GM12878 (cell line): ENCODE data around the gene PCGF1.

Experiments
- CEBPB ChIP-seq, 2 experiments: fragments of 150-350 bp in 1 of 2; IDR thresholded peaks; 2 replicates each; pipeline ENCODE4 v1.6.1; 2012 to 2014; ENCODE audit warnings: low read depth in 2 of 2, low read length in 2 of 2, borderline replicate concordance in 1 of 2, inconsistent platforms in 1 of 2
- EED ChIP-seq: sonication (generic); IDR thresholded peaks from 2 replicates; pipeline ENCODE4 v1.6.1; 2016; ENCODE audit warnings: antibody characterized with exemption, low read depth
- ETV6 ChIP-seq, 2 experiments: fragments of 450-650 bp in 1 of 2; IDR thresholded peaks in 1 of 2; conservative IDR thresholded peaks in 1 of 2; 2 replicates each; pipeline ENCODE4 v1.6.1; 2014; ENCODE audit warnings: antibody characterized with exemption in 1 of 2, borderline replicate concordance in 1 of 2, low read depth in 1 of 2, mild to moderate bottlenecking in 1 of 2, moderate library complexity in 1 of 2
- EZH2 ChIP-seq: IDR thresholded peaks from 2 replicates; pipeline ENCODE4 v1.6.1; 2012; ENCODE audit warnings: low read depth, mild to moderate bottlenecking, control low read depth, inconsistent platforms, low read length, borderline replicate concordance; ENCODE audit not compliant: control insufficient read depth
- NRF1 ChIP-seq: conservative IDR thresholded peaks from 2 replicates; pipeline ENCODE4 v1.6.1; 2011; ENCODE audit warnings: mild to moderate bottlenecking, low read depth, low read length, improper control_type of control experiment
- POLR2A ChIP-seq: IDR thresholded peaks from 2 replicates; pipeline ENCODE4 v1.6.1; 2011; ENCODE audit warnings: low read depth, mild to moderate bottlenecking, low read length
- SRF ChIP-seq, 2 experiments: IDR thresholded peaks; 2 replicates each; pipeline ENCODE4 v1.6.1; 2011; ENCODE audit warnings: low read depth in 2 of 2, low read length in 2 of 2, mild to moderate bottlenecking in 1 of 2, moderate library complexity in 1 of 2
- TF ChIP-seq, protein P1 (sequence below), 3 experiments: IDR thresholded peaks in 2 of 3; conservative IDR thresholded peaks in 1 of 3; 2 replicates each; pipeline ENCODE4 v1.5.1; 2011; ENCODE audit warnings: low read depth in 3 of 3, low read length in 3 of 3, mild to moderate bottlenecking in 3 of 3, control low read depth in 2 of 3, moderate library complexity in 2 of 3, inconsistent platforms in 1 of 3, mixed read lengths in 1 of 3; ENCODE audit not compliant: control insufficient read depth in 2 of 3, insufficient read depth in 1 of 3; ENCODE audit errors: extremely low read depth in 1 of 3
- TF ChIP-seq, protein P2 (sequence below): IDR thresholded peaks from 2 replicates; pipeline ENCODE4 v1.6.1; 2011; ENCODE audit warnings: mild to moderate bottlenecking, low read depth, low read length, moderate library complexity; ENCODE audit not compliant: insufficient replicate concordance
- TF ChIP-seq, protein P3 (sequence below): IDR thresholded peaks from 2 replicates; pipeline ENCODE4 v1.6.1; 2011; ENCODE audit warnings: borderline replicate concordance, low read depth, mild to moderate bottlenecking, moderate library complexity, low read length; ENCODE audit not compliant: insufficient read depth, poor library complexity, severe bottlenecking
- TF ChIP-seq, protein P4 (sequence below): fragments of 450-650 bp; conservative IDR thresholded peaks from 2 replicates; pipeline ENCODE4 v1.6.1; 2017; ENCODE audit warnings: mild to moderate bottlenecking, moderate library complexity

DNA sequence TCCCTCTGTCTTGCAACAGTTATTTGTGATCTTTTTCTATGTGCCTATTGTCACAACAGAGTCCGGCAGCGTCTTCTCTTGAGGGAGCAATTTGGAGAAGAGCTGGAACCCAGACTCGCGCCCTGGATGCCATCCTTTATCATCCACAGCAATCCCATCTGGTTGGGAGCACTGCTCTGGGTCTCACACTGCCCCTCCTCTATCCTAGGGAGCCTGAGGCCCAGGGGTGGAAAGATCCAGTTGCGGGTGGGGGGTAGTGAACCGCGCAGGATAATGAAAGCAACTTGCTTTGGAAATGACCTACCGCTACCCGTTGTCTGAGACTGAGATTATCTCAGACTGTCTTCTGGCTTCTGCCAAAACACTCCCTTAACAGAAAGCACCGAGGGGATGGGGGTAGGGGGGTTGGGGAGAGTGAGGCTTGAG is 48.5 kb downstream of the PCGF1 start:
- no peak for TF ChIP-seq EZH2
- TF ChIP-seq CEBPB (IDR thresholded peaks at IDR 0.05; ENCODE audit: borderline replicate concordance in 1 of 2, low read depth in 2 of 2, low read length in 2 of 2): no peak
- TF ChIP-seq, protein P1, sequence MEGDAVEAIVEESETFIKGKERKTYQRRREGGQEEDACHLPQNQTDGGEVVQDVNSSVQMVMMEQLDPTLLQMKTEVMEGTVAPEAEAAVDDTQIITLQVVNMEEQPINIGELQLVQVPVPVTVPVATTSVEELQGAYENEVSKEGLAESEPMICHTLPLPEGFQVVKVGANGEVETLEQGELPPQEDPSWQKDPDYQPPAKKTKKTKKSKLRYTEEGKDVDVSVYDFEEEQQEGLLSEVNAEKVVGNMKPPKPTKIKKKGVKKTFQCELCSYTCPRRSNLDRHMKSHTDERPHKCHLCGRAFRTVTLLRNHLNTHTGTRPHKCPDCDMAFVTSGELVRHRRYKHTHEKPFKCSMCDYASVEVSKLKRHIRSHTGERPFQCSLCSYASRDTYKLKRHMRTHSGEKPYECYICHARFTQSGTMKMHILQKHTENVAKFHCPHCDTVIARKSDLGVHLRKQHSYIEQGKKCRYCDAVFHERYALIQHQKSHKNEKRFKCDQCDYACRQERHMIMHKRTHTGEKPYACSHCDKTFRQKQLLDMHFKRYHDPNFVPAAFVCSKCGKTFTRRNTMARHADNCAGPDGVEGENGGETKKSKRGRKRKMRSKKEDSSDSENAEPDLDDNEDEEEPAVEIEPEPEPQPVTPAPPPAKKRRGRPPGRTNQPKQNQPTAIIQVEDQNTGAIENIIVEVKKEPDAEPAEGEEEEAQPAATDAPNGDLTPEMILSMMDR (IDR thresholded peaks at IDR 0.05 in 2 of 3, conservative IDR thresholded peaks at IDR 0.05 in 1 of 3; ENCODE audit: control insufficient read depth in 2 of 3, extremely low read depth in 1 of 3, insufficient read depth in 1 of 3, low read depth in 3 of 3, low read length in 3 of 3): no peak
- TF ChIP-seq EED: no peak
- TF ChIP-seq, protein P2, sequence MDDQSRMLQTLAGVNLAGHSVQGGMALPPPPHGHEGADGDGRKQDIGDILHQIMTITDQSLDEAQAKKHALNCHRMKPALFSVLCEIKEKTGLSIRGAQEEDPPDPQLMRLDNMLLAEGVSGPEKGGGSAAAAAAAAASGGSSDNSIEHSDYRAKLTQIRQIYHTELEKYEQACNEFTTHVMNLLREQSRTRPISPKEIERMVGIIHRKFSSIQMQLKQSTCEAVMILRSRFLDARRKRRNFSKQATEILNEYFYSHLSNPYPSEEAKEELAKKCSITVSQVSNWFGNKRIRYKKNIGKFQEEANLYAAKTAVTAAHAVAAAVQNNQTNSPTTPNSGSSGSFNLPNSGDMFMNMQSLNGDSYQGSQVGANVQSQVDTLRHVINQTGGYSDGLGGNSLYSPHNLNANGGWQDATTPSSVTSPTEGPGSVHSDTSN: no peak
- no peak for TF ChIP-seq POLR2A
- no peak for TF ChIP-seq SRF (IDR thresholded peaks at IDR 0.05; ENCODE audit: low read depth in 2 of 2, low read length in 2 of 2)
- no peak for TF ChIP-seq NRF1
- TF ChIP-seq, protein P3, sequence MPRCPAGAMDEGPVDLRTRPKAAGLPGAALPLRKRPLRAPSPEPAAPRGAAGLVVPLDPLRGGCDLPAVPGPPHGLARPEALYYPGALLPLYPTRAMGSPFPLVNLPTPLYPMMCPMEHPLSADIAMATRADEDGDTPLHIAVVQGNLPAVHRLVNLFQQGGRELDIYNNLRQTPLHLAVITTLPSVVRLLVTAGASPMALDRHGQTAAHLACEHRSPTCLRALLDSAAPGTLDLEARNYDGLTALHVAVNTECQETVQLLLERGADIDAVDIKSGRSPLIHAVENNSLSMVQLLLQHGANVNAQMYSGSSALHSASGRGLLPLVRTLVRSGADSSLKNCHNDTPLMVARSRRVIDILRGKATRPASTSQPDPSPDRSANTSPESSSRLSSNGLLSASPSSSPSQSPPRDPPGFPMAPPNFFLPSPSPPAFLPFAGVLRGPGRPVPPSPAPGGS: no peak
- TF ChIP-seq, protein P4, sequence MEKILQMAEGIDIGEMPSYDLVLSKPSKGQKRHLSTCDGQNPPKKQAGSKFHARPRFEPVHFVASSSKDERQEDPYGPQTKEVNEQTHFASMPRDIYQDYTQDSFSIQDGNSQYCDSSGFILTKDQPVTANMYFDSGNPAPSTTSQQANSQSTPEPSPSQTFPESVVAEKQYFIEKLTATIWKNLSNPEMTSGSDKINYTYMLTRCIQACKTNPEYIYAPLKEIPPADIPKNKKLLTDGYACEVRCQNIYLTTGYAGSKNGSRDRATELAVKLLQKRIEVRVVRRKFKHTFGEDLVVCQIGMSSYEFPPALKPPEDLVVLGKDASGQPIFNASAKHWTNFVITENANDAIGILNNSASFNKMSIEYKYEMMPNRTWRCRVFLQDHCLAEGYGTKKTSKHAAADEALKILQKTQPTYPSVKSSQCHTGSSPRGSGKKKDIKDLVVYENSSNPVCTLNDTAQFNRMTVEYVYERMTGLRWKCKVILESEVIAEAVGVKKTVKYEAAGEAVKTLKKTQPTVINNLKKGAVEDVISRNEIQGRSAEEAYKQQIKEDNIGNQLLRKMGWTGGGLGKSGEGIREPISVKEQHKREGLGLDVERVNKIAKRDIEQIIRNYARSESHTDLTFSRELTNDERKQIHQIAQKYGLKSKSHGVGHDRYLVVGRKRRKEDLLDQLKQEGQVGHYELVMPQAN: no peak
- TF ChIP-seq ETV6 (conservative IDR thresholded peaks at IDR 0.05 in 1 of 2, IDR thresholded peaks at IDR 0.05 in 1 of 2; ENCODE audit: borderline replicate concordance in 1 of 2, low read depth in 1 of 2): no peak
